BE2C (cell line): ENCODE measurements around the gene NEURL4.
A peak's percentile ranks its signal among the peaks of the same experiment; 100 is the strongest.

Source experiments
- DNase-seq: peaks from one replicate; pipeline ENCODE4 v3.0.0-alpha.2; 2020
- H3K27me3 ChIP-seq: fragments of 250-450 bp; sonication (Bioruptor Pico); 2 replicates; pipeline ENCODE4 v1.5.1; 2020; ENCODE audit warnings: mild to moderate bottlenecking
- H3K36me3 ChIP-seq: fragments of 250-450 bp; sonication (Bioruptor Pico); 2 replicates; pipeline ENCODE4 v1.5.1; 2020; ENCODE audit warnings: mild to moderate bottlenecking
- H3K4me1 ChIP-seq: fragments of 250-450 bp; sonication (Bioruptor Pico); 2 replicates; pipeline ENCODE4 v1.5.1; 2020
- H3K4me3 ChIP-seq: 2 replicates; pipeline ENCODE4 v1.5.1; 2011; ENCODE audit warnings: low read depth, low read length
- H3K9me3 ChIP-seq: fragments of 250-450 bp; sonication (Bioruptor Pico); 2 replicates; pipeline ENCODE4 v1.5.1; 2020
- TF ChIP-seq, protein P1 (sequence below): IDR thresholded peaks from 2 replicates; pipeline ENCODE4 v1.5.1; 2012; ENCODE audit warnings: mild to moderate bottlenecking, low read depth, low read length

NEURL4 gene

DNA sequence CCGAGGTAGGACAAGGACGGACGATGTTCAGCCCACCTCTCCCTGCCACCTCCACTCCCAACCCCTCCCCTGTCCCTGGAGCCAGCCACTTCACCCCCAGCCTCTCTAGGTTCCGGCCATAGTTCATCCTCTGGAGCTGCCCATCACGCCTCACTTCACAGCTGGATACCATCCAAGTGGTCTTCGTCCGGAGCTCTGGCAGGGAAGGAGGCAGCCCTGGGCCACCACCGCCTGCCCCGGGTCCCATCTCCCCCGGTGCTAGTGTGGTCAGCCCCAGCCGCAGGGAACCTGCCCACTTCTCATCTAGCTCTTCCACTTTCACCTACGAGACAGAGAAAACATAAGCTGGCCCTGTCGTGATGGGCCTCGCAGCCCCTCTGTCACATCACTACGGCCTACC is 7.7 kb downstream of the NEURL4 start:
- peaks cover 26% of the 10 kb centered on the region for H3K36me3 ChIP-seq
- TF ChIP-seq, protein P1, sequence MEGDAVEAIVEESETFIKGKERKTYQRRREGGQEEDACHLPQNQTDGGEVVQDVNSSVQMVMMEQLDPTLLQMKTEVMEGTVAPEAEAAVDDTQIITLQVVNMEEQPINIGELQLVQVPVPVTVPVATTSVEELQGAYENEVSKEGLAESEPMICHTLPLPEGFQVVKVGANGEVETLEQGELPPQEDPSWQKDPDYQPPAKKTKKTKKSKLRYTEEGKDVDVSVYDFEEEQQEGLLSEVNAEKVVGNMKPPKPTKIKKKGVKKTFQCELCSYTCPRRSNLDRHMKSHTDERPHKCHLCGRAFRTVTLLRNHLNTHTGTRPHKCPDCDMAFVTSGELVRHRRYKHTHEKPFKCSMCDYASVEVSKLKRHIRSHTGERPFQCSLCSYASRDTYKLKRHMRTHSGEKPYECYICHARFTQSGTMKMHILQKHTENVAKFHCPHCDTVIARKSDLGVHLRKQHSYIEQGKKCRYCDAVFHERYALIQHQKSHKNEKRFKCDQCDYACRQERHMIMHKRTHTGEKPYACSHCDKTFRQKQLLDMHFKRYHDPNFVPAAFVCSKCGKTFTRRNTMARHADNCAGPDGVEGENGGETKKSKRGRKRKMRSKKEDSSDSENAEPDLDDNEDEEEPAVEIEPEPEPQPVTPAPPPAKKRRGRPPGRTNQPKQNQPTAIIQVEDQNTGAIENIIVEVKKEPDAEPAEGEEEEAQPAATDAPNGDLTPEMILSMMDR = no peak

DNA sequence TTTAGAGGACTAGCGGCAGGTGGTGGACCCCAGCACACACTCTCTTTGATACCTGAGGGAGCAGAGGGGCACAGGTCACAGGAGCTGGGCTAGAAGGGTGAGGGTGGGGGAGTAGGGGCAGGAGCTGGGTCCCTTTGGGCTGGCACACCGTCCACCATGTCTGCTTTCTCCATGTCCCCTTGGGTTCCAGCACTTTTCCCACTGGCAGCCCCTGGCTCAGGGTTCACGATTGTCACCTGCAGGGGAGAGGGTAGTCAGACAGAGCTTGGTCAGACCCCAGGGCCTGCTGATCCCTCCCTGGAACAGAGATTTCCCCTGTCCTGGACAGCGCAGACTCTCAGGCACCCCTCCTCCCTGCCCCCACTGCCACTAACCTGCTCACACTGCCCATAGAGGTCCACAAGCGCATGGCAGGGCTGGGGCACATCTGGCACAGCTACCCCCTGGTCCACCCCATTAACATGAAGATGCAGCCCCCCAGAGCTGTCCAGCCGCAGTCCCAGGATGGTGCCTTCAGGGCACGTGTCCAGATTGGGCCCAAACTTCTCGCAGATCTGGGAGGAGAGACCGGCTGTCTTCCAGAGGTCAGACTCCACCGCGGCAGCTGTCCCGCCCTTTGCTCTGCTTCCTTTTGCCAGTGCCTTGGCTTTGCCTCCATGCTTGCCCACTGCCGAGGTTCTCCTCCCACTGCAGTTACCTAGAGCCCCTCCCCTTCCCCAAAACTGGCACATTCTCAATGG is 10.8 kb downstream of the NEURL4 start:
- Histone ChIP-seq H3K4me1 (no peaks in the 10 kb centered on the region), H3K36me3 (peaks cover 19% of the 10 kb centered on the region), H3K27me3 (no peaks in the 10 kb centered on the region), H3K9me3 (no peaks in the 10 kb centered on the region), H3K4me3 (no peak overlapping the region)
- DNase-seq = no peak
- TF ChIP-seq, protein P1 = no peak

More for the DNA sequence above, 7.7 kb downstream of the NEURL4 start:
- H3K9me3 ChIP-seq = no peaks in the 10 kb centered on the region
- no peaks in the 10 kb centered on the region for H3K4me1 ChIP-seq
- H3K4me3 ChIP-seq = no peak overlapping the region
- H3K27me3 ChIP-seq = no peaks in the 10 kb centered on the region
- no peak for DNase-seq

DNA sequence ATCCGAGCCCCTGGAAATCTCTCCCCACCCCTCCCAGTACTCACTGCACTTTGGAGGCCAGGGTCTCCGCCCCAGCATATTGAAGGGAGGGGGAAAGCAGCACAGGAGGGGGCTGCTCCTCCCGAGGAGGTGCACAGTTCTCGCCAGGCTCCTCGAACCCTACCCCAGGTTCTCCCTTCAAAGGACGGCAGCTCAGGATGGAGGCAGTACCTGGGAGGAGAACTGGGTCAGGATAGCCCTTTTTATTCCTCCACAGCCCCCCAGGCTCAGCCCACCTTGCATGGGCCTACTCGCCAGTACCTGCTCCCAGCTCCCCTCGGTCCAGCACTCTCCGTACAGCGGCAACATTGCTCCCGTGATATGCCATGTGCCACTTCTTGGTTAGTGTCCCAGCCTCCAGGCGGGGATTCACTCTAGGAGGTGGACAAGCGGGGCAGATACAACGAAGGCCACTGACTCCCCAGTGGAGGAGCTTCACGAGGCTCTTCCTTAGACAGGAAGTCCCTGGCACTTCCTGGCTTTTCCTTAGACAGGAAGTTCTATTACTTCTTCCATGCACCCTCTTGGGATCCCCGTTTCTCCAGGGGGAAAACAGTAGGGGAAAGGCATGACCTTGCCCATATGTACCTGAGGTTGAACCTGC is 11.9 kb downstream of the NEURL4 start:
- TF ChIP-seq, protein P1 = no peak
- no peak for DNase-seq
- peaks cover 21% of the 10 kb centered on the region for H3K36me3 ChIP-seq
- no peaks in the 10 kb centered on the region for H3K4me1 ChIP-seq
- no peak overlapping the region for H3K4me3 ChIP-seq
- H3K27me3 ChIP-seq = no peaks in the 10 kb centered on the region
- H3K9me3 ChIP-seq = no peaks in the 10 kb centered on the region

DNA sequence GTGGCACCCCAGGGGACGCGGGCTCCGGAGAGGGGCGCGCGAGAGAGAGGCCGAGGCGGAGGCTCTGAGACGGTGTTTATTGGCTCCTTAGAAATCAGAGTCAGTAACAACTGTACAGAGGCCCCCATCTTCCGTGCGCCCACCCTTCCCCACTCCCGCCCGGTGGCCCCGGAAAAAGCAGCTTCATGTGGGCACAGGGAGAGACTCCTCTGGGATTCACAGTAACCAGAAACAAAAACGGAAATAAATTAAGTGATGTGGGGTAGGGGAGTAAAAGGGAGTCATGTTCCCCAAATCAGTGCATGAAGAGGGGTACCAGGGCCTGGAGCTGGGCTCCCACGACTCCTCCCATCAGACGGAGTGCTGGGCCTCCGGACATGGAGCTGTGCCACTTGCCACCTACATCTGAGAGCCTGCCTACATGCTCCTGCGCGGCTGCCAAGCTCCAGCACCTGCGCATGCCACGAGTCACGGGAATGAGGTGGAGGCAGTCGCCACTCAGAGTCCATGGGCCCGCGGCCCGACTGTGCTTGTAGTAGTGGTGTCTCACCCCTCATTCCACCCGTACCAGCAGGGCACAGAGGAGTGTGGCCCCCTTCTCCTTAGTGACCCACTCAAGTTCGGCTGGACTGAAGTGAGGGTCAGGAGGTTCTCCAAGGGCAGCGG is 13.4 kb downstream of the NEURL4 start:
- peaks cover 26% of the 10 kb centered on the region for H3K36me3 ChIP-seq
- H3K4me1 ChIP-seq = no peaks in the 10 kb centered on the region
- H3K9me3 ChIP-seq = no peaks in the 10 kb centered on the region
- DNase-seq = no peak
- TF ChIP-seq, protein P1 = no peak
- H3K27me3 ChIP-seq = no peaks in the 10 kb centered on the region
- H3K4me3 ChIP-seq = peak overlapping the region; percentile 62

DNA sequence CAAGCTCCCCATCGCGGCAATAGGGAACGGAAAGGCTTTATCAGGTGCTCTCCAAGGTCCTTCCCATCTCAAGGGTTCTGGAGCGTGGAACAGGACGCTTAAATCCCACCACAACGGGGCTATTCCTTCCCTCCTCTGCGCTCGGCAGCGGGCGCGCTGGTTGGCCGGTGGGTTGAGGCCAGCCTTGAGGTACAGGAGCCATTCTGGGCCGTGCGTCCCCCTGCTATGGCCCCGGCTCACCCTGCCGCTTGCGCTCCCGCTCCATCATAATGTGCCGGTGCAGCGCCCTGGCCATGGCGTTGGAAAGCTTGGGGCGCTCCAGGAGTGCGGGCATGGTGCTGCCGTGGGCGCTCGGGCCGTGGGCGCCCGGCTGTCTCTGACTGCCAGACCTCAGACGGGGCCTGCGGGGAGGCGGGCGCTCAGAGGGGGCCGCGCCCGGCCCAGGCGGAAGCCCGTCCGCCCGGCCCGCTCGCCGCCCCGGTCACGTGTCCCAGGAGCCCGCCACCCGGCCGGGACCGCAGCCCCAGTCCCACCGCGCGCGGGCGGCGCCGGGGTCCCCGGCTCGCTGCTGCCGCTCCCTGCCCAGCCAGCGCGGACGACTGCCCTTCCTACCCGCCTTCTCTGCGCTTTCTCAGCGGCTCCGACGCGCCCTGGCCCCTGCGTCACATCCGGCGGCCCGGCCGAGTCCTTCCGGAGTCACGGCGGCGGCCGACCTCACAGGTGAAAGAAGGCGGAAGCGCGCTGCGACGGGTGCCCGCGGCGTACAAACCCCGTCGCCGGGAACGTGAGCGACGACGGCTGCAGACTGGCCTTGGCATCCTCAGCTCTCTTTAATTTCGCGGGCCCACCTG is 14.2 kb downstream of the NEURL4 start, which contains the start of gene GPS2:
GPS2 (minus strand) TSS at position 642 of the 851 bp plus-strand sequence; CDS start at position 334, 308 bp downstream.
- DNase-seq = peak; percentile 85
- Histone ChIP-seq H3K27me3 (no peaks in the 10 kb centered on the region), H3K4me1 (no peaks in the 10 kb centered on the region), H3K36me3 (peaks cover 34% of the 10 kb centered on the region), H3K9me3 (no peaks in the 10 kb centered on the region), H3K4me3 (peak within 1 kb of the TSS; percentile 68)
- TF ChIP-seq, protein P1 = no peak
